GM18951 (cell line): ENCODE measurements around the gene MMP14.
"Not testable (repeated sequence)": the region's sequence is repeated elsewhere in the genome, so short reads cannot be mapped to it uniquely, and the experiment has no call there.

Experiments used
- POLR2A ChIP-seq: IDR thresholded peaks from 4 replicates; pipeline ENCODE4 v1.6.1; 2011; ENCODE audit warnings: mild to moderate bottlenecking; ENCODE audit not compliant: insufficient read length, insufficient read depth; ENCODE audit errors: extremely low read depth
- in situ Hi-C: fragments of 300-500 bp; cut with MboI; formaldehyde crosslinking; loops from one replicate; pipeline ENCODE4 v1.12.0; 2022; ENCODE audit warnings: low sequenced_read_pairs, mixed read lengths, inconsistent platforms; ENCODE audit not compliant: unreplicated experiment

The MMP14 gene

DNA sequence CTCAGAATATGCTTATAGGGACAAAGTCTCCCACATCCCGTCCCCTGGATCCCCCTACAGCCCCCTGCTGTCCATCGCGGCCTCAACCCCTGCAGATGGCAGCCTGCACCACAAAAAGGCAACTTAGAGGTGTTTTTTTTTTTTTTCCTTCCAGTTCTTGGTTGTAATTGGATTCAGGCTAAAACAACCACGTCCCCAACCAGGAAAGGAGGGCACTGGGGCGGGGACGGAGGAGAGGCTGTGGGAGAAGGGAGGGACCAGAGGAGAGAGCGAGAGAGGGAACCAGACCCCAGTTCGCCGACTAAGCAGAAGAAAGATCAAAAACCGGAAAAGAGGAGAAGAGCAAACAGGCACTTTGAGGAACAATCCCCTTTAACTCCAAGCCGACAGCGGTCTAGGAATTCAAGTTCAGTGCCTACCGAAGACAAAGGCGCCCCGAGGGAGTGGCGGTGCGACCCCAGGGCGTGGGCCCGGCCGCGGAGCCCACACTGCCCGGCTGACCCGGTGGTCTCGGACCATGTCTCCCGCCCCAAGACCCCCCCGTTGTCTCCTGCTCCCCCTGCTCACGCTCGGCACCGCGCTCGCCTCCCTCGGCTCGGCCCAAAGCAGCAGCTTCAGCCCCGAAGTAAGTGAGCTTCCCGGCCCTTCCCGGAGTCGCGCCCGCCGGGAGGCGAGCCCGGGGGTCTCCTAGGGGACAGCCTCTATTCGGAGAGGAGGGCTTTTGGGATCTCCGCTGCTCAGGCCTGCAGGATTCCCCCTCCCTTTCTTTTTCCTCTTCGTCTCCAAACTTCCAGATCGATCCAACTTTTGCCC, at the start of gene MMP14:
Gene MMP14 (plus strand): TSS at position 285 of the 813 bp plus-strand sequence. CDS start 233 bp downstream, at position 518.
- in situ Hi-C loops, result no loop called here
- TF ChIP-seq POLR2A, result no peak

DNA sequence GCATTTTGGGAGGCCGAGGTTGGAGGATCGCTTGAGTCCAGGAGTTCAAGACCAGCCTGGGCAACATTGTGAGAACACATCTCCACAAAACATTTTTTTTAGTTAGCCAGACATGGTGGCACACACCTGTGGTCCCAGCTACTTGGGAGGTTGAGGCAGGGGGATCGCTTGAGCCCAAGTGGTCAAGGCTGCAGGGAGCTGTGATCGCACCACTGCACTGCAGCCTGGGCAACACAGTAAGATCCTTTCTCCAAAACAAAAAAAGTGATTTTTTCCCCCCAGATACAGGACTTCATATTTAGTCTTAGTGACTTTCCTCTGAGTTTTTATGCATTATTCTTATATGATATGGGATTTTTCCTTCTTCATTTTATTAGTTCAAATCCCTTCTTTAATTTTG, 49.7 kb upstream of the MMP14 start:
- in situ Hi-C loops, result no loop called here
- no peak for TF ChIP-seq POLR2A

GRCh38 chr14:22791301-22791700, 45.1 kb upstream of the MMP14 start:
- no peak for TF ChIP-seq POLR2A
- in situ Hi-C loops, result no loop called here

DNA sequence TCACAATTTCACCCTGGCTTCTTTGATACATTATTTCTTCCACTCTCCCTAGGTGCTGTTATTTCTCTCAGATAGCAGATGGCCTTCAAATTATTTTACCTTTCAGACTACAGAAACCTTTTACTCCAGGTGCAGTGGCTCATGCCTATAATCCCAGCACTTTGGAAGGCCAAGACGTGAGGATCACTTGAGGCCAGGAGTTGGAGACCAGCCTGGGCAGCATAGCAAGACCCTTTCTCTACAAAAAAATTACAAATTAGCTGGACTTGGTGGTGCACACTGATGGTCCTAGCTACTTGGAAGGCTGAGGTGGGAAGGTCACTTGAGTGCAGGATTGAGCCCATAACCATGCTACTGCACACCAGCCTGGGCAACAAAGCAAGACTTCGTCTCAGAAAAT, 44.2 kb upstream of the MMP14 start:
- TF ChIP-seq POLR2A, result no peak
- in situ Hi-C loops, result no loop called here

- in situ Hi-C loops, result not testable (repeated sequence)
Measured at GRCh38 chr14:22793550-22793949, 42.8 kb upstream of the MMP14 start.

GRCh38 chr14:22793976-22794375, 42.4 kb upstream of the MMP14 start:
- TF ChIP-seq POLR2A, result no peak
- in situ Hi-C loops, result no loop called here

GRCh38 chr14:22794551-22794951, 41.8 kb upstream of the MMP14 start:
- TF ChIP-seq POLR2A, result peak; percentile 35
- in situ Hi-C loops, result no loop called here

- in situ Hi-C loops, result no loop called here
Measured at GRCh38 chr14:22796087-22796707, 40.2 kb upstream of the MMP14 start.

GRCh38 chr14:22797017-22797917, 39.1 kb upstream of the MMP14 start:
- in situ Hi-C loops, result no loop called here

More at GRCh38 chr14:22796087-22796707, 40.2 kb upstream of the MMP14 start:
- peak; percentile 27 for TF ChIP-seq POLR2A

DNA sequence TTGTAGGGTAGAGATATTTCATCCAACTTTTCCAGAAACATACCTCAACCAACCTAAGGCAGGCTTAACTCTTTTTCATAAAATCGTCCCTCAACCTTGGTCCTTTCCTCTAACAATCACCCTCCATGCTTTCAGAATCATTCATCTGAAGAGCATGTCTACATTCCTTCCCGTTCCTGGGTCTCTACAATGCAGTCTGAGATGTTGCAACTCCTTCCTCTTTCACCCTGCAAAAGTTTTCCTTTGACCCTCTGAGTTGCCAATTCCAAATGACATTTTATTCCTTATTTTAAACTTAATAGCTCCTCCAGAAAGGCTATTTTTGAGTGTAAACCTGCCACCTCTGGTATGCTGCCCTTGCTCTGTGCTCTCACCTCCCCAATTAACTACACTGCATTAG, 37.9 kb upstream of the MMP14 start:
- in situ Hi-C loops, result no loop called here
- no peak for TF ChIP-seq POLR2A

More at GRCh38 chr14:22797017-22797917, 39.1 kb upstream of the MMP14 start:
- no peak for TF ChIP-seq POLR2A

GRCh38 chr14:22800346-22800745, 36.0 kb upstream of the MMP14 start:
- in situ Hi-C loops, result no loop called here
- no peak for TF ChIP-seq POLR2A

DNA sequence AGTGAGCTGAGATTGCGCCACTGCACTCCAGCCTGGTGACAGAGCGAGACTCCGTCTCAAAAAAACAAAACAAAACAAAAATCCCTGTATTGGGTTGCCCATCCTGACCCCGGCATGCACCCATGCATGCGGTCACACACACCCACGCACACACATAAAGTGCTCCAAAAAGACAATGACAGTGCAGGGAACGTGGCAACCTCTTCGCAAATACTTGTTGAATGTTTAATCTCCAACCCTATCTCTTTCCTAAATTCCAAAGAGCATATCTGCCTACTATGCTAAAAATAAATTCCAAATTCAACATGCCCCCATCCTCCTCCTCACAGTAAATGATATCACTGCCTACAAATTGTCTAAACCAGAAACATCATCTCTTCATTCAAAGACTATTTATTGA, 34.7 kb upstream of the MMP14 start:
- in situ Hi-C loops, result no loop called here
- no peak for TF ChIP-seq POLR2A
